ENCODE measurements around the gene ACTL6B. TPM values are rescaled to one million over a fixed set of nuclear protein-coding genes. Genes with fewer than 3 reads are reported as not detected.

ACTL6B gene
- total and polyA plus RNA-seq, 2 experiments from 2014 or later = not detected

GRCh38 chr7:100609958-100610357, 46.3 kb downstream of the ACTL6B start:
- no peak for DNase-seq (ENCODE audit: low read depth in 1 of 2, low spot score in 1 of 2)

DNA sequence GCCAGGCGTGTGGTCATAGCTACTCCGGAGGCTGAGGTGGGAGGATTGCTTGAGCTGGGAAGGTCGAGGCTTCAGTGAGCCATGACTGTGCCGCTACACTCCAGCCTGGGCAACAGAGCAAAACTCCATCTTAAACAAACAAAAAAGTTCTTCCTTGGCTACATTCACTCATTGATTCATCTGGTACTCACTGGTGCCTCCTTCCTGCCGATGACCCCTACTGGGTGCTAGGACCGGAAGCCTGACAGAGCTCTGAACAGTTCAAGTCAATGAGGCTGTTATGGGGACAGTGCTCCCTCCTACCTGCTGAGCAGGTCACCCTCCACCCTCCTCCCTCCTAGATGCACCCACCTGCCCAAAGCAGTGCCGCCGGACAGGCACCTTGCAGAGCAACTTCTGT, 49.1 kb downstream of the ACTL6B start:
- no peak for TF ChIP-seq CTCF (IDR thresholded peaks at IDR 0.05; ENCODE audit: low read depth, low read length)
- Histone ChIP-seq H3K4me3 (no peak overlapping the region), H3K27me3 (no peaks in the 10 kb centered on the region), H3K27ac (no peak overlapping the region), H3K36me3 (no peaks in the 10 kb centered on the region), H3K9me3 (ENCODE audit: low read depth) (no peaks in the 10 kb centered on the region), H3K4me1 (ENCODE audit: low read depth) (peaks cover 18% of the 10 kb centered on the region)
- no peak for DNase-seq (ENCODE audit: low read depth in 1 of 2, low spot score in 1 of 2)

More at GRCh38 chr7:100609958-100610357, 46.3 kb downstream of the ACTL6B start:
- no peaks in the 10 kb centered on the region for H3K36me3 ChIP-seq
- H3K27me3 ChIP-seq = no peaks in the 10 kb centered on the region
- no peak overlapping the region for H3K4me3 ChIP-seq
- no peak for TF ChIP-seq CTCF (IDR thresholded peaks at IDR 0.05; ENCODE audit: low read depth, low read length)
- H3K9me3 ChIP-seq (ENCODE audit: low read depth) = no peaks in the 10 kb centered on the region
- H3K4me1 ChIP-seq (ENCODE audit: low read depth) = no peaks in the 10 kb centered on the region
- H3K27ac ChIP-seq = no peak overlapping the region

GRCh38 chr7:100606313-100606712, 49.9 kb downstream of the ACTL6B start:
- TF ChIP-seq CTCF (IDR thresholded peaks at IDR 0.05; ENCODE audit: low read depth, low read length) = no peak
- H3K36me3 ChIP-seq = no peaks in the 10 kb centered on the region
- H3K4me1 ChIP-seq (ENCODE audit: low read depth) = peaks cover 21% of the 10 kb centered on the region
- H3K27me3 ChIP-seq = no peaks in the 10 kb centered on the region
- DNase-seq (ENCODE audit: low read depth in 1 of 2, low spot score in 1 of 2) = no peak
- H3K27ac ChIP-seq = no peak overlapping the region
- H3K4me3 ChIP-seq = no peak overlapping the region
- no peaks in the 10 kb centered on the region for H3K9me3 ChIP-seq (ENCODE audit: low read depth)

DNA sequence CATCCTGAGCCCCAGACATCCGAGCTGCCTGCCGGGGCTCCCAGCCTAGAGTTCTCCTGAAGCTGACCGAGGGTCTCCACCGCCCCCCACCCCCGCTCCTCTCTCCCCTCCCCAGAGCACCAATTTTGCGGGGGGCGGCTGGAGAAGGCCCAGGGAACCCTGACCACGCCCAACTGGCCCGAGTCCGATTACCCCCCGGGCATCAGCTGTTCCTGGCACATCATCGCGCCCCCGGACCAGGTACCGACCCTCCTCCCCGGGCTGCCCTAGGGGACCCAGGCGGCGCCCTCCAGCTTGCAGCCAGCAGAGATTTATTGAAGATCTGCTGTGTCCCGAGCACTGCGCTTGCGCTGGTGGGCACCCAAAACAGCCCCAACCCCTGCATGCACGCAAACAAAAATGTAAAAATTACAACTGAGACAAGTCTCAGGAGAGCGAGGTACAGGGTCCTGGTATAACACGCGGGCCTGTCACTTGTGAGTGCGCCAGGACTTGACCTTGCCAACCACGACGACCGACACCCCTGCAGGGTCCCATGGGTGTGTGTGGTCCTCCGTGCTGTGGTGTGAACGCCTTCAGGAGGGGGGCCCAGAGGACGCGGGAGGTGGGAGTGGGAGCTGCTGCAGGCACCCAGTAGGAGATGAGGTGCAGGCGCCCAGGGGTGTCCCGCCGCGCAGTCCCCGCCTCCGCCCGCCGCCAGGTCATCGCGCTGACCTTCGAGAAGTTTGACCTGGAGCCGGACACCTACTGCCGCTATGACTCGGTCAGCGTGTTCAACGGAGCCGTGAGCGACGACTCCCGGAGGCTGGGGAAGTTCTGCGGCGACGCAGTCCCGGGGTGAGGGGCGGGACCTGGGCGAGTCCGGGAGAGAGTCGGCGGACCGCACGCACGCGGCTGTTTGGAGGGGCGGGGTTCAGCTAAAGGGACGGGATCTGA, 51.0 kb downstream of the ACTL6B start:
- Histone ChIP-seq H3K9me3 (ENCODE audit: low read depth) (no peaks in the 10 kb centered on the region), H3K27ac (no peak overlapping the region), H3K4me1 (ENCODE audit: low read depth) (peaks cover 21% of the 10 kb centered on the region), H3K36me3 (no peaks in the 10 kb centered on the region), H3K27me3 (no peaks in the 10 kb centered on the region), H3K4me3 (peak overlapping the region; percentile 59)
- TF ChIP-seq CTCF (IDR thresholded peaks at IDR 0.05; ENCODE audit: low read depth, low read length) = no peak
- peak in 1 of 2 donors; percentile 51 for DNase-seq (ENCODE audit: low read depth in 1 of 2, low spot score in 1 of 2)

GRCh38 chr7:100604028-100604975, 51.9 kb downstream of the ACTL6B start:
- no peaks in the 10 kb centered on the region for H3K27me3 ChIP-seq
- peak overlapping the region; percentile 59 for H3K4me3 ChIP-seq
- peak; percentile 54 for TF ChIP-seq CTCF (IDR thresholded peaks at IDR 0.05; ENCODE audit: low read depth, low read length)
- peak overlapping the region; percentile 60 for H3K27ac ChIP-seq
- H3K4me1 ChIP-seq (ENCODE audit: low read depth) = peaks cover 21% of the 10 kb centered on the region
- DNase-seq (ENCODE audit: low read depth in 1 of 2, low spot score in 1 of 2) = peak; percentile 80 to 81
- no peaks in the 10 kb centered on the region for H3K36me3 ChIP-seq
- no peaks in the 10 kb centered on the region for H3K9me3 ChIP-seq (ENCODE audit: low read depth)
